Activated CD8-positive, alpha-beta memory T cell treated with anti-CD3 and anti-CD28 coated beads, Interleukin-2, amount 10 ng/mL, durations not matched to agents 7 days and 5 days (primary cell): ENCODE results near the gene DEFB128. TPM values are rescaled to one million over a fixed set of nuclear protein-coding genes. Genes with fewer than 3 reads are reported as not detected.
"Not testable (repeated sequence)": the region's sequence is repeated elsewhere in the genome, so short reads cannot be mapped to it uniquely, and the experiment has no call there.

Experiments used
- ATAC-seq: fragments of 150-1000 bp; cut with Tn5 transposase; one replicate; pipeline ENCODE4 v1.10.0; 2021; ENCODE audit warnings: moderate library complexity
- CTCF ChIA-PET: fragments of 350-600 bp; sonication (Branson Sonifier 250); formaldehyde crosslinking; loops from one replicate; lab custom pipeline; 2021; ENCODE audit warnings: antibody characterized with exemption; lab: Charles Lee
- DNase-seq: peaks from one replicate; pipeline ENCODE4 v3.0.0-alpha.2; 2020
- H3K27ac Mint-ChIP-seq: one replicate; pipeline ENCODE4 v1.8.0; 2021; ENCODE audit warnings: mild to moderate bottlenecking, mixed read lengths
- H3K27me3 Mint-ChIP-seq: one replicate; pipeline ENCODE4 v1.8.0; 2021; ENCODE audit warnings: mixed read lengths
- H3K36me3 Mint-ChIP-seq: one replicate; pipeline ENCODE4 v1.8.0; 2021; ENCODE audit warnings: mild to moderate bottlenecking, mixed read lengths
- H3K4me1 Mint-ChIP-seq: one replicate; pipeline ENCODE4 v1.8.0; 2021; ENCODE audit warnings: mixed read lengths
- H3K4me3 Mint-ChIP-seq: one replicate; pipeline ENCODE4 v1.8.0; 2021; ENCODE audit warnings: mild to moderate bottlenecking, moderate library complexity, mixed read lengths
- H3K9me3 Mint-ChIP-seq: one replicate; pipeline ENCODE4 v1.8.0; 2022; ENCODE audit warnings: low read depth, mixed read lengths
- total RNA-seq, 2 experiments: library from RNA; stranded (reverse); gene quantifications; one replicate each; pipeline ENCODE4 v1.2.3, GENCODE V29; 2021

The DEFB128 gene
- total RNA-seq, 2 experiments from 2014 or later, result not detected

DNA sequence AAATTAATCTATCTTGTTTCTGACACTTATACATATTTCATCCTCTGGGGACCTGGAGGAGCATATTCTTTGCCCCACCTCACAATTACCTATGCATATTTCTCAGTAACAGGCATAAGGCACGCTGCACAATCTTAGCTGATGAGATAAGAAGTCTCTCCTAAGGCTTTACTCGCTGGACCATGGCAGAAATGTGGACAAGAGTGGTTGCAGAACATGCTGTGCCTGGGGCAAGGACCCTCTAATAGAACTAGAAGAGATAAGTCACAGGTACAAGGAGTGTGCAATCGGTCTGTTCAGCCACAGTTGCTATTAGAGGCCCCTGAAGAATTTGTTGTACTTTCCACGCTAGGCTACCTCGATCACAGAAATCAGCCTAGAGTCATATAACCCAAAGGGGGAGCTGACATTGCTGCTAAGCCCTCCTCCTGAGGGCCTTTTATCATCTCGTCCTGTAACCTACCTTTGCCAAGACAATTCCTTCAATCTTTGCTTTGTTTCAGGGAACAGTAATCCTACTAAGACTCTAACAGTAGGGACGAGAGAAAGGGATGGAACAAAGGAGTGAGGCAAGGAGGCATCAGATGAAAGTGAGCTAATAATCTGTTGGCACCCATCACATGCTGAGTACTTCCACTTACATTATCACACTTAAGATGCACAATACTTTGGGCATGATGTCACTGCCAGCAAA lies 21.4 kb upstream of the DEFB128 start:
- Mint-ChIP-seq H3K9me3 (no peaks in the 10 kb centered on the region), H3K27me3 (peaks cover 12% of the 10 kb centered on the region), H3K36me3 (no peaks in the 10 kb centered on the region), H3K4me1 (no peaks in the 10 kb centered on the region), H3K4me3 (no peak overlapping the region), H3K27ac (no peak overlapping the region)
- ATAC-seq (no peak), DNase-seq (no peak)
- CTCF ChIA-PET, result interaction anchor here (1.9 to 2.8 kb wide), 2 partner anchors 56 to 120 kb away, joined by 8 to 13 read pairs; no protein-coding TSS in a partner anchor

DNA sequence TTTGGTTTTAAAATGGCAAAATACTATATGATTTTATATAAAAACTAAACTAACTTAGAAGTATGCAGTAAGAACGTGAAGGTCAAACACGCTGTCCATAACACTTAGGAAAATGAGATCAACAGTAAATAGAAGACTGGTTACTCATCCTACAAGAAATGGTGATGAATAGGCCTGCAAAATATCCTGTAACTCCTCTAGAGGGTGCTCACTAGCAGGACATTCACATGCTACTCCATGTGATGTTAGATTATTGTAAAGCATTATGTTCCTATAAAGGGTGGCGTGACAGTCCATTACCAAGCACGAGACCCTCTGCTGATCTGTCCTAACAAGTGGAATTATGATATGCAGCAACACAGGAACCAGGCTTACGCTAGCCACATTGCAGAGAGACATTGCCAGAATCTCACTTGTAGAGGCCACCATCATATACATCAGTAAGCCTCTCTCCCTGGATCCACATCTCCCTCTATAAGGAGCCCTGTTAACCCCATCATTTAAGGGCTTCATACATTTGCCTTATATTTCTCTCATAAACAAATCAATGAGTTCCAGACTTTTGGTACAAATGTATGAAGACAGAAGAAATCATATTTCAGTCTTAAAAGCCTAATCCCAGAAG lies 19.5 kb upstream of the DEFB128 start:
- CTCF ChIA-PET, result interaction anchor here (1.5 to 2.8 kb wide), 2 partner anchors 57 to 58 kb away, joined by 8 to 13 read pairs; no protein-coding TSS in a partner anchor
- H3K4me1 Mint-ChIP-seq, result no peaks in the 10 kb centered on the region
- no peaks in the 10 kb centered on the region for H3K9me3 Mint-ChIP-seq
- no peak for DNase-seq
- no peak overlapping the region for H3K4me3 Mint-ChIP-seq
- ATAC-seq, result peak; percentile 80
- peaks cover 20% of the 10 kb centered on the region for H3K27me3 Mint-ChIP-seq
- no peak overlapping the region for H3K27ac Mint-ChIP-seq
- no peaks in the 10 kb centered on the region for H3K36me3 Mint-ChIP-seq

DNA sequence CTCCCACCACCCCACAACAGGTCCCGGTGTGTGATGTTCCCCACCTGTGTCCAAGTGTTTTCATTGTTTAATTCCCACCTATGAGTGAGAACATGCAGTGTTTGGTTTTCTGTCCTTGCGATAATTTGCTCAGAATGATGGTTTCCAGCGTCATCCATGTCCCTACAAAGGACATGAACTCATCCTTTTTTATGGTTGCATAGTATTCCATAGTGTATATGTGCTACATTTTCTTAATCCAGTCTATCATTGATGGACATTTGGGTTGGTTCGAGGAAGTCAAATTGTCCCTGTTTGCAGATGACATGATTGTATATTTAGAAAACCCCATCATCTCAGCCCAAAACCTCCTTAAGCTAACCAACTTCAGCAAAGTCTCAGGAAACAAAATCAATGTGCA lies 14.1 kb upstream of the DEFB128 start:
- H3K36me3 Mint-ChIP-seq, DNase-seq, ATAC-seq, H3K9me3 Mint-ChIP-seq, H3K4me1 Mint-ChIP-seq, H3K4me3 Mint-ChIP-seq, H3K27ac Mint-ChIP-seq, CTCF ChIA-PET: not testable (repeated sequence)
- H3K27me3 Mint-ChIP-seq, result peaks cover 22% of the 10 kb centered on the region

DNA sequence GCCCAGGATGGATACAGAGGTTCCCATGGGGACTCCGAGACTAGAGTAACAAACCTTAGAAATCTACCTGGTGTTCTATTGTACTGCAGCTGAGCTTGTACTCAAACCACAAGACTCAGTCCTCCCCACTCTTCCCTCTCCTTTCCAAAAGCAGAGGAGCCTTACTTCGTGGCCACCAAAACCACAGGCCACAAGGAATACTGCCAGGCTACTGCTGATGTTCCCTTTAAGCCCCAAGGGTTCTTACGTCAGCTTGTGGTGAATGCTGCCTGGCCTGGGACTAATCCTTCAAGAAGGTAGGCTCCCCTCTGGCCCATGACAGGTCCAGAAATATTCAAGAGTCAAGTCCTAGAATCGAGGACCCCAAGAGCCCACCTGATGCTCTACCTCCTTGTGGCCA lies 10.5 kb upstream of the DEFB128 start:
- CTCF ChIA-PET, result no interaction called here
- ATAC-seq (no peak), DNase-seq (no peak)
- H3K27ac Mint-ChIP-seq, result no peak overlapping the region
- no peak overlapping the region for H3K4me3 Mint-ChIP-seq
- H3K27me3 Mint-ChIP-seq, result peaks cover 34% of the 10 kb centered on the region
- no peaks in the 10 kb centered on the region for H3K4me1 Mint-ChIP-seq
- H3K9me3 Mint-ChIP-seq, result no peaks in the 10 kb centered on the region
- H3K36me3 Mint-ChIP-seq, result no peaks in the 10 kb centered on the region

DNA sequence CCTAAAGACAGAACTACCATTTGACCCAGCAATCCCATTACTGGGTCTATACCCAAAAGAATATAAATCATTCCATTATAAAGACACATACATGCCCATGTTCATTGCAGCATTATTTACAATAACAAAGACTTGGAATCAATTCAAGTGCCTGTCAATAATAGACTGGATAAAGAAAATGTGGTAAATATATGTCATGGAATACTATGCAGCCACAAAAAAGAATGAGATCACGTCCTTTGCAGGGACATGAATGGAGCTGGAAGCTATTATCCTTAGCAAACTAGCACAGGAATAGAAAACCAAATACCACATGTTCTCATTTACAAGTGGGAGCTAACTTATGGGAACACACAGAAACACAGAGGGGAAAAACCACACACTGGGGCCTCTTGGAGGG lies 8.7 kb upstream of the DEFB128 start:
- Mint-ChIP-seq H3K27me3 (peaks cover 27% of the 10 kb centered on the region), H3K36me3 (no peaks in the 10 kb centered on the region), H3K27ac (no peak overlapping the region), H3K9me3 (no peaks in the 10 kb centered on the region), H3K4me1 (no peaks in the 10 kb centered on the region), H3K4me3 (no peak overlapping the region)
- no peak for DNase-seq
- no peak for ATAC-seq
- CTCF ChIA-PET, result no interaction called here

DNA sequence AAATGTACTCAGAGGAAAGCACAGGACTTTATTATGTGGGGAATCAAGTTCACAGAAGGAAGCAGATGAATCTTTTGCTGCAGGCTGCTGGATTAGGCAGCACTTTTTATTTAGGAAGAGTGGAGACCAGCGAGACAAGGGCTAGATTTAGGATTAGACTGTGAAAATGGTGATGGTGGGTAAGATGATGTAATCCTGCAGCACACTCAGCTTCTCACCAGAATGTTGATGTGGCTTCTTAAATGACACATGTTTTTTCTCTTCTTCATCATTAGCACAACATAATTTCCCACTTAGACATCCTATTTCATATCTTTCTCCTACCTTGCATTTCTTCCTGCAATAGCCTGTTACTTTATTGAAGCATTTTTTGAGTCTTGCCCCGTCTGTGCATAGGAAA lies 1.8 kb downstream of the DEFB128 start:
- DNase-seq (no peak), ATAC-seq (no peak)
- peaks cover 12% of the 10 kb centered on the region for H3K9me3 Mint-ChIP-seq
- peaks cover 15% of the 10 kb centered on the region for H3K4me1 Mint-ChIP-seq
- no peak overlapping the region for H3K27ac Mint-ChIP-seq
- H3K36me3 Mint-ChIP-seq, result peaks cover 3% of the 10 kb centered on the region
- H3K4me3 Mint-ChIP-seq, result no peak overlapping the region
- CTCF ChIA-PET, result no interaction called here
- H3K27me3 Mint-ChIP-seq, result peaks cover 65% of the 10 kb centered on the region

DNA sequence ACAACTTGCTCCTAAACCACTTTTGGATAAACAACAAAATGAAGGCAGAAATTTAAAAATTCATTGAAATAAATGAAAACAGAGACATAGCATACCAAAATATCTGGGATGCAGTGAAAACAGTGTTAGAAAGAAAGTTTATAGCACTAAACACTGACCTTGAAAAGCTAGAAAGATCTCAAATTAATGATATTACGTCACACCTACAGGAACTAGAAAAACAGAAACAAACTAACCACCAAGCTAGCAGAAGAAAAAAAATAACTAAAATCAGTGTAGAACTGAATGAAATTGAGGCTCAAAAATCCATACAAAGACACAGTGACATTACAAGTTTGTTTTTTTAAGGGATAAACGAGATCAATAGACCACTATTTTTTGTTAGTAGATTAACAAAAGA lies 5.2 kb downstream of the DEFB128 start:
- H3K4me1 Mint-ChIP-seq, result peaks cover 15% of the 10 kb centered on the region
- peaks cover 12% of the 10 kb centered on the region for H3K9me3 Mint-ChIP-seq
- DNase-seq (no peak), ATAC-seq (no peak)
- CTCF ChIA-PET, result no interaction called here
- peaks cover 3% of the 10 kb centered on the region for H3K36me3 Mint-ChIP-seq
- no peak overlapping the region for H3K4me3 Mint-ChIP-seq
- H3K27me3 Mint-ChIP-seq, result peaks cover 75% of the 10 kb centered on the region
- H3K27ac Mint-ChIP-seq, result no peak overlapping the region

DNA sequence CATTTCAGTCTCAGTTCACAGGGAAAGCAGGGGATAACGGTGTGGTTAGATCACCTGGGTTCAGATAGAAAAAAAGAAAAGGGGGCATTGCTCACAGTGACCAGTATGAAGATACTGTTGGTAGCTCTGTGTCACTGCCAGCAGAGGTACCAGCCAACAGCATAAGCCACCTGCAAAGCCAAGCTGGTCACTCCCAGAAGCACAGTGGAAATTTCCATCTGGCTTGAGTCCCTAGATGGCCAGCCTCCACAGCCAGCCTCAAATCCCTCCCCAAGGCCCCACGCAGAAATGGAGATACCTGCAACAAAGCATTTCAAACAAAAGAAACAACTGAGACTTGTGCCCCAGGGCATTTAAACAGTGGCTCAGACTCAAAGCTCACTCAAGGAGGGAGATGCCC lies 20.6 kb downstream of the DEFB128 start:
- Mint-ChIP-seq H3K9me3 (no peaks in the 10 kb centered on the region), H3K36me3 (no peaks in the 10 kb centered on the region), H3K4me3 (no peak overlapping the region), H3K4me1 (no peaks in the 10 kb centered on the region), H3K27ac (no peak overlapping the region), H3K27me3 (peaks cover 22% of the 10 kb centered on the region)
- no peak for DNase-seq
- CTCF ChIA-PET, result no interaction called here
- ATAC-seq, result no peak

DNA sequence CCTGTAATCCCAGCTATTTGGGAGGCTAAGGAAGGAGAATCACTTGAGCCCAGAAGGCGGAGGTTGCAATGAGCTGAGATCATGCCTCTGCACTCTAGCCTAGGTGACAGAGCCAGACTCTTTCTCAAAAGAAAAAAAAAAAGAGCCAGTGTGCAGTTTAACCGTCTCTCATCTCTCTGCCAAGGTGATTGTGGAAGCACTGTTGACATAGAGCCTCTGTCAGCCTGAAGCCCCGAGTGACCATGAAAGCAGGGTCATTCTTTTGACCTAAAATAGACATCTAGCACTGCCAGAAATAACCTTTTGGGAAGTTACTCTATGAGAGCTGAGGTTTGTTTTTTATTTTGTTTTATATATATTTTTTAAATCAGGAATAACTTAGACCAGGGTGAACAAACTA lies 24.9 kb downstream of the DEFB128 start:
- no peaks in the 10 kb centered on the region for H3K4me1 Mint-ChIP-seq
- CTCF ChIA-PET, result no interaction called here
- H3K4me3 Mint-ChIP-seq, result no peak overlapping the region
- no peak overlapping the region for H3K27ac Mint-ChIP-seq
- ATAC-seq, result no peak
- no peak for DNase-seq
- peaks cover 26% of the 10 kb centered on the region for H3K27me3 Mint-ChIP-seq
- no peaks in the 10 kb centered on the region for H3K36me3 Mint-ChIP-seq
- H3K9me3 Mint-ChIP-seq, result no peaks in the 10 kb centered on the region

DNA sequence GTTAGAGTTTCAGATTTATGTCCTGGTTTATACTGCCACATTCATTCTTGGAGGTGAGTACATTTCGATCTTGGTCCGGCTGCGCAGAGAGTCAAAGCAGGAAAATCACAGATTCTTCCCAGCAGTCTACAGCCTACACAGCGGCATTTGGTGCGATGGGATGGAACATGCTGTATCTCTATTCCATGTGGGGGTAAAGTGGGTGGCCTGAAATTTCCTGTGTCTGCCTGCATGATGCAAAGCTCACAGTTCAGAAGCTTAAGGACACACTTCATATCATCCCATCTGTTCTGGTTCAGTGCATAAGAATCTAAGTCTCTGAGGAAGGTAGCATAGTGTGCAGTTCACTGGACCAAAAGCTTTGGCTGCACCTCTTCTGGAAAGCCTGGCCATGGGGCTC lies 32.4 kb downstream of the DEFB128 start, which contains the start of gene DEFB127:
Gene DEFB127, plus strand, starts transcription at position 301 of the 400 bp plus-strand sequence. Its CDS starts 91 bp downstream, at position 392.
- no peaks in the 10 kb centered on the region for H3K36me3 Mint-ChIP-seq
- no peak for DNase-seq
- peaks cover 37% of the 10 kb centered on the region for H3K27me3 Mint-ChIP-seq
- ATAC-seq, result no peak
- H3K27ac Mint-ChIP-seq, result no peak within 1 kb of the TSS
- H3K4me1 Mint-ChIP-seq, result no peaks in the 10 kb centered on the region
- H3K9me3 Mint-ChIP-seq, result no peaks in the 10 kb centered on the region
- H3K4me3 Mint-ChIP-seq, result no peak within 1 kb of the TSS
- CTCF ChIA-PET, result no interaction called here

DNA sequence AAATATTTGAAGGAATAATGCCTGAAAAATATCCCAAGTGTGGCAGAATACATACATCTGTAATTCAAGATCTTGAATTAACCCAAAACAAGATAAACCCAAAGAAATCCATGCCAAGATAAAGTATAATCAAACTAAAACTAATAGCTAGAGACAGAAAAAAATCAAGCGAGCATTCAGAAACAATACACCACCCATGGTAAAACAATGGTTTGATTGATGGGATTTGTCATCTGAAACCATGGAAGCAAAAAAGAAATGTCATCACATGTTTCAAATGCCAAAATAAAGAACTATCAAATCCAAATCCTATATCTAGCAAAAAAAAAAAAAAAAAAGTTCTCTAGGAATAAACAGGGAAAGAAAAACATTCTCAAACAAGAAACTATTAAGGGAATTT lies 37.4 kb downstream of the DEFB128 start:
- Mint-ChIP-seq H3K36me3 (no peaks in the 10 kb centered on the region), H3K27me3 (peaks cover 34% of the 10 kb centered on the region), H3K9me3 (no peaks in the 10 kb centered on the region), H3K27ac (no peak overlapping the region), H3K4me1 (no peaks in the 10 kb centered on the region), H3K4me3 (no peak overlapping the region)
- CTCF ChIA-PET, result no interaction called here
- ATAC-seq, result no peak
- DNase-seq, result no peak

DNA sequence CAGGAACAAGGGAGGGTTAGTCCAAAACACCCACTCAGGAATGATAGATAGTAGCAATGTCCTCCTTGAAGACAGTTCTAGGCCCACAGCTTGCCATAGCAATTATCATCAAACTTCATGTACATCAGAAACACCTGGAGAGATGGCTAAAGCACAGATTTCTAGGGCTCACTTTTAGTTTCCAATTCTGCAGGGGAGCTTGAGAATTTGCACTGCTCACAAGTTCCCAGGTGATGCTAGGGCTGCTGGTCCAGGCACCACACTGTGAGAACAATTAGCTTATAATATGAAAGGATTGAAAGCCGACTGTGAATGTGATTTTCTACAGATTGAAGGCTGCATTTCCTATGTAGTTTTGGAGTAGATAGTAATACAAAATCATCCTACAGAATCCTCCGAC lies 43.6 kb downstream of the DEFB128 start:
- no peak for DNase-seq
- Mint-ChIP-seq H3K9me3 (no peaks in the 10 kb centered on the region), H3K4me3 (no peak overlapping the region), H3K27ac (no peak overlapping the region), H3K27me3 (peaks cover 48% of the 10 kb centered on the region), H3K4me1 (no peaks in the 10 kb centered on the region), H3K36me3 (no peaks in the 10 kb centered on the region)
- ATAC-seq, result no peak
- CTCF ChIA-PET, result no interaction called here

DNA sequence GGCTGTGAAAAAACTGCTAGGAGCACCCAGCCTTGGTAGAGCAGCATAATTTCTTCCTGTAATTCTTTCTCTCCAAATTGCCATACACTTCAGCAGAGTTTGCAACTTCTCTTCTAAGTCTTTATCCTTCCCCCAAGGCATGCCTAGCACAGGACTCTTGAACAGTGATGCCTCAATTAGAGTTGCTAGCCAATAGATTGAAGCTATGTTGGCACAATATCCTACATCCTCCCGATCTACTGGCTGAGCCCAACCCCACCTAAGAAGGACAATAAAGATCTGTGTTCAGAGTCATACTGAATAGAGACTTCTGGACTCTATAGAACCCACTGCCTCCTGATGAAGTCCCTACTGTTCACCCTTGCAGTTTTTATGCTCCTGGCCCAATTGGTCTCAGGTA lies 47.2 kb downstream of the DEFB128 start, which contains the start of gene DEFB126:
Gene DEFB126, plus strand, starts transcription at position 301 of the 400 bp plus-strand sequence. Its CDS starts 39 bp downstream, at position 340.
- H3K36me3 Mint-ChIP-seq, result no peaks in the 10 kb centered on the region
- peaks cover 52% of the 10 kb centered on the region for H3K27me3 Mint-ChIP-seq
- H3K4me1 Mint-ChIP-seq, result no peaks in the 10 kb centered on the region
- no peaks in the 10 kb centered on the region for H3K9me3 Mint-ChIP-seq
- CTCF ChIA-PET, result no interaction called here
- no peak within 1 kb of the TSS for H3K4me3 Mint-ChIP-seq
- ATAC-seq (no peak), DNase-seq (no peak)
- H3K27ac Mint-ChIP-seq, result no peak within 1 kb of the TSS
